SK-N-SH (cell line): ENCODE results near the gene REEP1. TPM values are rescaled to one million over a fixed set of nuclear protein-coding genes. Genes with fewer than 3 reads are reported as not detected.

ENCODE experiments used
- CTCF ChIA-PET: fragments of 300-600, 350-600 bp; formaldehyde crosslinking; extraction: SDS; loops from one replicate; lab custom pipeline; 2021; lab: Yijun Ruan, JAX
- POLR2A ChIA-PET: fragments of 350-600 bp; sonication (Branson Sonifier 250); formaldehyde crosslinking; extraction: SDS; loops from one replicate; lab custom pipeline; 2020; ENCODE audit warnings: antibody characterized with exemption, inconsistent platforms; lab: Yijun Ruan, JAX
- DNase-seq: peaks from one replicate; pipeline ENCODE4 v3.0.0; 2012
- H2AFZ ChIP-seq: fragments of 200-600 bp; sonication (generic); 2 replicates; pipeline ENCODE4 v1.8.1; 2016; ENCODE audit warnings: antibody characterized with exemption, mild to moderate bottlenecking, low read depth
- H3F3A ChIP-seq: fragments of 200-600 bp; sonication (generic); replicated peaks from 2 replicates; pipeline ENCODE3; 2016; ENCODE audit warnings: antibody characterized with exemption, mild to moderate bottlenecking; ENCODE audit not compliant: insufficient read depth
- H3K27ac ChIP-seq, 2 experiments: fragments of 200-500 bp in 1 of 2; fragments of 200-600 bp in 1 of 2; sonication (Bioruptor generic) in 1 of 2; sonication (generic), shearing (Covaris generic) in 1 of 2; 2 replicates each; pipeline versions ENCODE4 v1.5.1 to v1.6.1; 2014 to 2016; ENCODE audit warnings: low read depth in 2 of 2, inconsistent platforms in 1 of 2, low read length in 1 of 2, mild to moderate bottlenecking in 1 of 2, mixed read lengths in 1 of 2
- H3K27me3 ChIP-seq: fragments of 200-600 bp; sonication (generic), shearing (Covaris generic); 2 replicates; pipeline ENCODE4 v1.6.1; 2016; ENCODE audit warnings: mixed run types; ENCODE audit not compliant: insufficient read depth
- H3K36me3 ChIP-seq, 2 experiments: fragments of 200-500 bp in 1 of 2; fragments of 200-600 bp in 1 of 2; sonication (Bioruptor generic) in 1 of 2; sonication (generic) in 1 of 2; replicated peaks in 1 of 2; 2 replicates each; pipeline versions ENCODE3 to v1.5.1; 2014 to 2016; ENCODE audit warnings: low read length in 1 of 2, mild to moderate bottlenecking in 1 of 2; ENCODE audit not compliant: insufficient read depth in 2 of 2, control insufficient read depth in 1 of 2
- H3K4me1 ChIP-seq, 2 experiments: fragments of 200-500 bp in 1 of 2; fragments of 200-600 bp in 1 of 2; sonication (Bioruptor generic) in 1 of 2; sonication (generic), shearing (Covaris generic) in 1 of 2; 2 replicates each; pipeline versions ENCODE4 v1.5.1 to v1.6.1; 2014 to 2016; ENCODE audit warnings: low read depth in 1 of 2, low read length in 1 of 2, mixed run types in 1 of 2; ENCODE audit not compliant: insufficient read depth in 2 of 2, control insufficient read depth in 1 of 2
- H3K4me2 ChIP-seq: fragments of 200-600 bp; sonication (generic), shearing (Covaris generic); 2 replicates; pipeline ENCODE4 v1.6.1; 2017; ENCODE audit warnings: mixed run types
- H3K4me3 ChIP-seq, 2 experiments: fragments of 200-500 bp in 1 of 2; fragments of 200-600 bp in 1 of 2; sonication (Bioruptor generic) in 1 of 2; sonication (generic), shearing (Covaris generic) in 1 of 2; 2 replicates each; pipeline versions ENCODE4 v1.5.1 to v1.8.1; 2014 to 2016; ENCODE audit warnings: low read depth in 2 of 2, inconsistent platforms in 1 of 2, low read length in 1 of 2, mild to moderate bottlenecking in 1 of 2, mixed read lengths in 1 of 2, moderate library complexity in 1 of 2
- H3K79me2 ChIP-seq: fragments of 200-600 bp; sonication (generic); 2 replicates; pipeline ENCODE4 v1.8.1; 2017; ENCODE audit warnings: mild to moderate bottlenecking; ENCODE audit not compliant: insufficient read depth
- H3K9ac ChIP-seq: fragments of 200-600 bp; sonication (generic); 2 replicates; pipeline ENCODE4 v1.6.1; 2017; ENCODE audit warnings: mixed run types
- H3K9me2 ChIP-seq: fragments of 200-600 bp; sonication (generic); 2 replicates; pipeline ENCODE4 v1.6.1; 2017; ENCODE audit warnings: mixed run types
- H3K9me3 ChIP-seq: fragments of 200-600 bp; sonication (generic); 2 replicates; pipeline ENCODE4 v1.6.1; 2017; ENCODE audit warnings: mixed run types, mild to moderate bottlenecking, moderate library complexity
- H4K20me1 ChIP-seq: fragments of 200-600 bp; sonication (generic); 2 replicates; pipeline ENCODE4 v1.6.1; 2017; ENCODE audit warnings: mild to moderate bottlenecking, mixed run types; ENCODE audit not compliant: insufficient read depth
- CHD2 ChIP-seq: fragments of 150-350 bp; IDR thresholded peaks from 2 replicates; pipeline ENCODE4 v1.6.1; 2018; ENCODE audit warnings: low read length; ENCODE audit not compliant: partially characterized antibody
- ELF1 ChIP-seq: IDR thresholded peaks from 2 replicates; pipeline ENCODE4 v1.4.0; 2012
- EZH2phosphoT487 ChIP-seq: fragments of 200-600 bp; sonication (generic); IDR thresholded peaks from 2 replicates; pipeline ENCODE4 v1.6.1; 2017; ENCODE audit warnings: low read depth, mixed run types, mild to moderate bottlenecking, antibody characterized with exemption, moderate library complexity, borderline replicate concordance
- FOSL2 ChIP-seq: IDR thresholded peaks from 2 replicates; pipeline ENCODE4 v1.4.0; 2012; ENCODE audit warnings: low read depth, mild to moderate bottlenecking, moderate library complexity, borderline replicate concordance
- GABPA ChIP-seq: IDR thresholded peaks from 2 replicates; pipeline ENCODE4 v1.4.0; 2012; ENCODE audit warnings: low read depth, mild to moderate bottlenecking
- GATA2 ChIP-seq: sonication (generic); formaldehyde crosslinking; IDR thresholded peaks from 2 replicates; pipeline ENCODE4 v1.5.0; 2020; ENCODE audit warnings: mild to moderate bottlenecking, missing genetic modification reagents
- JUND ChIP-seq: IDR thresholded peaks from 2 replicates; pipeline ENCODE4 v1.4.0; 2012
- MEF2A ChIP-seq: IDR thresholded peaks from 2 replicates; pipeline ENCODE4 v1.4.0; 2012; ENCODE audit warnings: low read depth, borderline replicate concordance
- MXI1 ChIP-seq: IDR thresholded peaks from 2 replicates; pipeline ENCODE4 v1.6.1; 2012; ENCODE audit warnings: mild to moderate bottlenecking, low read depth, low read length, improper control_type of control experiment
- NRF1 ChIP-seq: IDR thresholded peaks from 2 replicates; pipeline ENCODE4 v1.6.1; 2012; ENCODE audit warnings: low read depth, mild to moderate bottlenecking, low read length
- POLR2AphosphoS5 ChIP-seq: IDR thresholded peaks from 2 replicates; pipeline ENCODE4 v1.6.1; 2012; ENCODE audit warnings: low read depth, low read length
- RCOR1 ChIP-seq: fragments of 150-350 bp; IDR thresholded peaks from 2 replicates; pipeline ENCODE4 v1.6.1; 2017; ENCODE audit warnings: antibody characterized with exemption, low read length
- RFX5 ChIP-seq: IDR thresholded peaks from 2 replicates; pipeline ENCODE4 v1.6.1; 2012; ENCODE audit warnings: mild to moderate bottlenecking, improper control_type of control experiment, low read length
- RXRA ChIP-seq: IDR thresholded peaks from 2 replicates; pipeline ENCODE4 v1.4.0; 2012; ENCODE audit warnings: low read depth, mild to moderate bottlenecking, borderline replicate concordance
- SIN3A ChIP-seq: IDR thresholded peaks from 2 replicates; pipeline ENCODE4 v1.6.1; 2012; ENCODE audit warnings: low read depth, mild to moderate bottlenecking, low read length, moderate library complexity, borderline replicate concordance
- SMC3 ChIP-seq: IDR thresholded peaks from 2 replicates; pipeline ENCODE4 v1.6.1; 2012; ENCODE audit warnings: low read depth, low read length, improper control_type of control experiment
- TAF1 ChIP-seq: IDR thresholded peaks from 2 replicates; pipeline ENCODE4 v1.6.1; 2012; ENCODE audit warnings: low read depth, mild to moderate bottlenecking, low read length, moderate library complexity, borderline replicate concordance
- TEAD4 ChIP-seq: IDR thresholded peaks from 2 replicates; pipeline ENCODE4 v1.4.0; 2012; ENCODE audit warnings: mild to moderate bottlenecking, borderline replicate concordance; ENCODE audit not compliant: insufficient read depth
- WGBS: methylation state at CpG from one replicate; pipeline ENCODE4 v1.1.6; 2017; ENCODE audit warnings: low lambda C conversion rate; 5-methylcytosine and 5-hydroxymethylcytosine counted together
- polyA plus RNA-seq, 3 experiments: library from polyadenylated mRNA; depleted of rRNA; stranded (reverse); fragments of >200 nt; gene quantifications; 2 replicates each; pipeline ENCODE4 v1.2.3, GENCODE V29; 2012
- TF ChIP-seq, protein P1 (sequence below): fragments of 200-600 bp; sonication (generic); IDR thresholded peaks from 2 replicates; pipeline ENCODE4 v1.6.1; 2017; ENCODE audit warnings: antibody characterized with exemption, mild to moderate bottlenecking, moderate library complexity
- TF ChIP-seq, protein P2 (sequence below): fragments of 150-350 bp; IDR thresholded peaks from 2 replicates; pipeline ENCODE4 v1.6.1; 2017; ENCODE audit warnings: antibody characterized with exemption, low read length, low read depth, borderline replicate concordance
- TF ChIP-seq, protein P3 (sequence below): IDR thresholded peaks from 2 replicates; pipeline ENCODE4 v1.4.0; 2012; ENCODE audit warnings: low read depth, borderline replicate concordance
- TF ChIP-seq, protein P4 (sequence below): IDR thresholded peaks from 2 replicates; pipeline ENCODE4 v1.4.0; 2012; ENCODE audit warnings: low read depth, borderline replicate concordance

REEP1 gene
- polyA plus RNA-seq, 1 of the 3 experiments (the other 2 are of a cell fraction) = 0.13 TPM

DNA sequence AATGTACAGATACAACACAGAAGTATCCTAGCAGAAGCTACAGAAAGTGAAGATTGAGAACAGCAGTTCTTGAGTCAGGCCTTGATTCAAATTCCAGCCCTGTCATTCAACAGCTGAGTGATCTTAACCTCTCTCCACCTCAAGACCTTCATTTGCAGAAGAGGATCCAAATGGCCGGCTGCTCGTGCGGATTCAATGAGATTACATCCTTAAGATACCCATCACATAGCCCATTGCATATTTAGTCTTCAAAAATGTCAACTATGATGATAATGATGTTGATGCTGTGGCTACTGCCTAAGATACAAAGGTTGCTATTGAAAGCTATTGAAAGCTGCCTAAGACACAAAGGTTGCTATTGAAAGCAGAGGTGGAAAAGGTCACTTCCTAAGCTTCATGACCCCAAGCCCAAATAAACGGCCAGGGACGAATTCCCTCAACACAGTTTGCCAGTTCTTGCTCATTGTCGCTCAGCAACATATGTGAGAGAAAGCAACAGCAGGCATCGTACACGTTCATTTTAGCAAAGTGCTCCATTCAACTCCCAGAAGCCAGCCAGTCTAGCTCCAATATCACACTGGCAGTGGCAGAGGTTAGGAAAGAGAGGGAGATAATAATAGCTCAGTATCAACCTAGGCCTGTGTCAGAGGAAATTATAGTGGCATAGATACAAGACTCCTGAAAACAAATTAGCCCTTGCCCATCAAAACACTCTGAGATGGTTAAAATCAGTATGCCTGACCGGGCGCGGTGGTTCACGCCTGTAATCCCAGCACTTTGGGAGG is 102.0 kb downstream of the REEP1 start:
- no peaks in the 10 kb centered on the region for H3K79me2 ChIP-seq

GRCh38 chr2:86234563-86235131 is 102.8 kb downstream of the REEP1 start:
- 42% methylated on average over 3 of the region's 3 CpGs for WGBS
- H3K27ac ChIP-seq = no peak overlapping the region
- H3K36me3 ChIP-seq = no peaks in the 10 kb centered on the region
- H3K4me1 ChIP-seq = peaks cover 0 to 7% of the 10 kb centered on the region in 2 experiments; a peak in 2 of 4 replicates
- ChIA-PET CTCF (interaction anchor here (2.8 kb wide), 1 partner anchor 13 kb away, joined by 14 read pairs; no protein-coding TSS in a partner anchor), POLR2A (interaction anchor here (0.7 kb wide), 1 partner anchor 76 kb away, joined by 3 read pairs; no protein-coding TSS in a partner anchor)
- H3K4me3 ChIP-seq = no peak overlapping the region
- no peaks in the 10 kb centered on the region for H4K20me1 ChIP-seq
- H3K4me2 ChIP-seq = no peak overlapping the region
- no peaks in the 10 kb centered on the region; the same call in 1 of the 2 replicates for H3K27me3 ChIP-seq
- no peak overlapping the region for H2AFZ ChIP-seq
- DNase-seq = no peak
- H3K9me2 ChIP-seq = no peaks in the 10 kb centered on the region
- no peak for TF ChIP-seq GATA2 (CRISPR knock-in tag)
- TF ChIP-seq MEF2A = no peak
- TF ChIP-seq SIN3A = no peak
- TF ChIP-seq CHD2 = no peak
- TF ChIP-seq, protein P1, sequence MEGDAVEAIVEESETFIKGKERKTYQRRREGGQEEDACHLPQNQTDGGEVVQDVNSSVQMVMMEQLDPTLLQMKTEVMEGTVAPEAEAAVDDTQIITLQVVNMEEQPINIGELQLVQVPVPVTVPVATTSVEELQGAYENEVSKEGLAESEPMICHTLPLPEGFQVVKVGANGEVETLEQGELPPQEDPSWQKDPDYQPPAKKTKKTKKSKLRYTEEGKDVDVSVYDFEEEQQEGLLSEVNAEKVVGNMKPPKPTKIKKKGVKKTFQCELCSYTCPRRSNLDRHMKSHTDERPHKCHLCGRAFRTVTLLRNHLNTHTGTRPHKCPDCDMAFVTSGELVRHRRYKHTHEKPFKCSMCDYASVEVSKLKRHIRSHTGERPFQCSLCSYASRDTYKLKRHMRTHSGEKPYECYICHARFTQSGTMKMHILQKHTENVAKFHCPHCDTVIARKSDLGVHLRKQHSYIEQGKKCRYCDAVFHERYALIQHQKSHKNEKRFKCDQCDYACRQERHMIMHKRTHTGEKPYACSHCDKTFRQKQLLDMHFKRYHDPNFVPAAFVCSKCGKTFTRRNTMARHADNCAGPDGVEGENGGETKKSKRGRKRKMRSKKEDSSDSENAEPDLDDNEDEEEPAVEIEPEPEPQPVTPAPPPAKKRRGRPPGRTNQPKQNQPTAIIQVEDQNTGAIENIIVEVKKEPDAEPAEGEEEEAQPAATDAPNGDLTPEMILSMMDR = no peak
- TF ChIP-seq GABPA = no peak
- TF ChIP-seq, protein P2, sequence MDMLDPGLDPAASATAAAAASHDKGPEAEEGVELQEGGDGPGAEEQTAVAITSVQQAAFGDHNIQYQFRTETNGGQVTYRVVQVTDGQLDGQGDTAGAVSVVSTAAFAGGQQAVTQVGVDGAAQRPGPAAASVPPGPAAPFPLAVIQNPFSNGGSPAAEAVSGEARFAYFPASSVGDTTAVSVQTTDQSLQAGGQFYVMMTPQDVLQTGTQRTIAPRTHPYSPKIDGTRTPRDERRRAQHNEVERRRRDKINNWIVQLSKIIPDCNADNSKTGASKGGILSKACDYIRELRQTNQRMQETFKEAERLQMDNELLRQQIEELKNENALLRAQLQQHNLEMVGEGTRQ = no peak
- TF ChIP-seq SMC3 = no peak
- TF ChIP-seq POLR2AphosphoS5 = no peak
- TF ChIP-seq TEAD4 = no peak
- TF ChIP-seq, protein P3, sequence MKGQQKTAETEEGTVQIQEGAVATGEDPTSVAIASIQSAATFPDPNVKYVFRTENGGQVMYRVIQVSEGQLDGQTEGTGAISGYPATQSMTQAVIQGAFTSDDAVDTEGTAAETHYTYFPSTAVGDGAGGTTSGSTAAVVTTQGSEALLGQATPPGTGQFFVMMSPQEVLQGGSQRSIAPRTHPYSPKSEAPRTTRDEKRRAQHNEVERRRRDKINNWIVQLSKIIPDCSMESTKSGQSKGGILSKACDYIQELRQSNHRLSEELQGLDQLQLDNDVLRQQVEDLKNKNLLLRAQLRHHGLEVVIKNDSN = no peak
- TF ChIP-seq RFX5 = no peak
- no peak for TF ChIP-seq RCOR1
- H3K9ac ChIP-seq = no peak overlapping the region
- no peaks in the 10 kb centered on the region for H3F3A ChIP-seq
- no peaks in the 10 kb centered on the region for H3K79me2 ChIP-seq
- H3K9me3 ChIP-seq = no peaks in the 10 kb centered on the region

More for the DNA sequence above, 102.0 kb downstream of the REEP1 start:
- Histone ChIP-seq H3K27ac (no peak overlapping the region), H3F3A (no peaks in the 10 kb centered on the region), H3K4me3 (no peak overlapping the region), H3K27me3 (no peaks in the 10 kb centered on the region; the same call in 1 of the 2 replicates), H3K9me3 (no peaks in the 10 kb centered on the region), H3K9ac (no peak overlapping the region), H3K4me2 (no peak overlapping the region), H3K9me2 (no peaks in the 10 kb centered on the region), H3K36me3 (no peaks in the 10 kb centered on the region), H4K20me1 (no peaks in the 10 kb centered on the region), H3K4me1 (peaks cover 0 to 7% of the 10 kb centered on the region in 2 experiments; a peak in 2 of 4 replicates), H2AFZ (no peak overlapping the region)
- no peak for DNase-seq
- 68% methylated on average over 11 of the region's 12 CpGs for whole genome bisulfite sequencing
- CTCF ChIA-PET = interaction anchor here (2.8 kb wide), 1 partner anchor 14 kb away, joined by 14 read pairs; no protein-coding TSS in a partner anchor
- no peak for TF ChIP-seq ELF1
- TF ChIP-seq JUND = no peak
- no peak for TF ChIP-seq EZH2phosphoT487
- no peak for TF ChIP-seq GABPA
- no peak for TF ChIP-seq FOSL2
- no peak for TF ChIP-seq SMC3
- TF ChIP-seq MEF2A = no peak
- no peak for TF ChIP-seq NRF1
- TF ChIP-seq MXI1 = no peak
- TF ChIP-seq, protein P4, sequence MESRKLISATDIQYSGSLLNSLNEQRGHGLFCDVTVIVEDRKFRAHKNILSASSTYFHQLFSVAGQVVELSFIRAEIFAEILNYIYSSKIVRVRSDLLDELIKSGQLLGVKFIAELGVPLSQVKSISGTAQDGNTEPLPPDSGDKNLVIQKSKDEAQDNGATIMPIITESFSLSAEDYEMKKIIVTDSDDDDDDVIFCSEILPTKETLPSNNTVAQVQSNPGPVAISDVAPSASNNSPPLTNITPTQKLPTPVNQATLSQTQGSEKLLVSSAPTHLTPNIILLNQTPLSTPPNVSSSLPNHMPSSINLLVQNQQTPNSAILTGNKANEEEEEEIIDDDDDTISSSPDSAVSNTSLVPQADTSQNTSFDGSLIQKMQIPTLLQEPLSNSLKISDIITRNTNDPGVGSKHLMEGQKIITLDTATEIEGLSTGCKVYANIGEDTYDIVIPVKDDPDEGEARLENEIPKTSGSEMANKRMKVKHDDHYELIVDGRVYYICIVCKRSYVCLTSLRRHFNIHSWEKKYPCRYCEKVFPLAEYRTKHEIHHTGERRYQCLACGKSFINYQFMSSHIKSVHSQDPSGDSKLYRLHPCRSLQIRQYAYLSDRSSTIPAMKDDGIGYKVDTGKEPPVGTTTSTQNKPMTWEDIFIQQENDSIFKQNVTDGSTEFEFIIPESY = no peak
- no peak for TF ChIP-seq SIN3A
- no peak for TF ChIP-seq TAF1
- no peak for TF ChIP-seq RXRA
- TF ChIP-seq TEAD4 = no peak
- POLR2A ChIA-PET = interaction anchor here (0.7 kb wide), 1 partner anchor 77 kb away, joined by 3 read pairs; no protein-coding TSS in a partner anchor
